SH-SY5Y (cell line): Measurements from ENCODE around the gene FAM169A.

Source experiments
- GATA2 ChIP-seq: IDR thresholded peaks from 2 replicates; pipeline ENCODE4 v1.6.1; 2011; ENCODE audit warnings: mild to moderate bottlenecking, low read depth, low read length
- GATA3 ChIP-seq: IDR thresholded peaks from 2 replicates; pipeline ENCODE4 v1.6.1; 2011; ENCODE audit warnings: low read depth, mild to moderate bottlenecking, low read length, moderate library complexity

DNA sequence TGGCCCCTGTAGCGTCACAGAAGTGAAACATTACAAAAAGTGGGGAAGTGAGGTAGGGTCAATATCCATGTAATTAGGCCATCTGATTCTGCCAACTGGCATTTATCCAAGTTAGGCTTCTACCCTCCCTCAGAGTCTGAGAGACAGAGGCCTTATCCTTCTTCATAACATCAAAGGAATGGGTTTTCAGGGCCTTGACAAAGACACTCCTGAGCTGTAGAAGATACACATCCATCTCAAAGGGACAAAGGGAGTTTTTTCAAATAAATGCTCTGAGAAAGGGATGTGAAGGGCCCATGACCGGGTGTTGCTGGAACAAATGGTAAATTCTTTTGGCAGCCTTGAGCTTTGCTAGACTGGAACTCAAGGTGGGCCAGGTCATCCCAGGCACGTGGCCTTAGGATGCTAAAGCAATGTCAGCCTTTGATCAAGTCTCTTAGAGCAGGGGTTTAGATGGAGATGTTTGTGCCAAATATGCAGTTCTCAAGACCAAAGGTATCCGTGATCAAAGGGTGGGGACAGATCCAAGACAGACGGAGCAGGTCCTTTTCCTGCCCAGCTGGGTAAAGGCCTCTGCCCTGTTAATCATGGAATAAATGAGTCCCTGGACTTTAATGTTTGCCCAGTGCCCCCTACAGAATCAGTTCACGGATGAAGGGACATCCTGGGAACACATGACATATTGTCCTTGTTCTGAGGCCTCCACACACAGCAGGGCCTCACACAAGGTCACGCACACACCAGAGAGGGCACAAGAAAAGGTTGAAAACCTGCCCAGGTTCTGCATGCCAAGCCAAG lies 10.0 kb upstream of the FAM169A start:
- TF ChIP-seq GATA2 (no peak), GATA3 (no peak)
